ENCODE measurements around the gene PLCB4. TPM values are rescaled to one million over a fixed set of nuclear protein-coding genes. Genes with fewer than 3 reads are reported as not detected.
A peak's percentile ranks its signal among the peaks of the same experiment; 100 is the strongest.

The PLCB4 gene
- total and polyA plus RNA-seq, 4 donors, result 17.1 to 32.5 (median 21.2) TPM

DNA sequence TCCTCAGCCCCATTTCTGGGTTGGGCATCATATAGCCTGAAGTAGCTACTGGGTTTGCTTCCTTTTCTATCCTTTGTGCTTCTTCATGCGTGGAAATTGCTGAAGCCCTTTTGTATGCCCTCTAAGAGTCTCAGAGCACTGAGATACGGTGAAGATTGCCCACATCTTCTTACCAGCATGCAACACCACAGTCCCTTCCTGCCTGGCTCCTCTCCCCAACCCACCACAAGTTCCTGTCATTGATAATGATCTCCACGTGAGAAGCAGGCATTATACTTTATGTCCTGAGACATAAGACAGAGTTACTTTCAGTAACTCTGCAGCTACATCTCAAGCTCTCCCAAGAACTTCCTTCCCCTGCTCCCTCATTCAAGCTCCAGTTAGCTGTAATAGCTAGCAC is 15.8 kb upstream of the PLCB4 start:
- no peak overlapping the region for H3K27ac ChIP-seq (ENCODE audit: low read depth, low read length)
- H3K36me3 ChIP-seq (ENCODE audit: control insufficient read depth, insufficient read depth, low read length), result no peaks in the 10 kb centered on the region
- no peak overlapping the region for H3K4me3 ChIP-seq (ENCODE audit: low read depth, low read length)
- DNase-seq (ENCODE audit: low read depth in 4 of 6, low spot score in 6 of 6), result no peak
- H3K9me3 ChIP-seq (ENCODE audit: control insufficient read depth, insufficient read depth, low read length), result no peaks in the 10 kb centered on the region
- no peaks in the 10 kb centered on the region for H3K4me1 ChIP-seq (ENCODE audit: control insufficient read depth, insufficient read depth, low read length)
- 82% methylated on average over 3 of the region's 3 CpGs for WGBS (ENCODE audit: insufficient coverage)
- H3K27me3 ChIP-seq (ENCODE audit: control insufficient read depth, insufficient read depth, low read length), result no peaks in the 10 kb centered on the region

DNA sequence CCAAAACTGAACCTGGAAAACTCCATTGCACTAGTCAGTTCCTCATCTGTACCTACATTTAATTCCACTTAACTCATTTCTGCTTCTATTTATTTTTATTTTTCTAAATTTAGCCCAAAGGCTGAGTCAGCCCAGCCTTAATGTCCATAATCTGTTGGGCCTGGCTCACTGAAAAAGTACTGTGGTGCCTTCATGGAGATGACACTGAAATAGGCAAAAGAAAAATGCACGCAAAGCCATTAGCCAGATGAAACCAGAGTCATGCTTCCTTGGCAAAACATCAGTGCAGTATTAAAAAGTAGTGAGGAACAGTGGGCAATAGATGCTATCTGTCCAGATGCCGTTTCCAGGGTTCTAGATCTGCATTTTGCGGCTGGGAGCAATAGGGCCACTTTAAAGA is 14.7 kb upstream of the PLCB4 start:
- Histone ChIP-seq H3K36me3 (ENCODE audit: control insufficient read depth, insufficient read depth, low read length) (no peaks in the 10 kb centered on the region), H3K9me3 (ENCODE audit: control insufficient read depth, insufficient read depth, low read length) (no peaks in the 10 kb centered on the region), H3K27ac (ENCODE audit: low read depth, low read length) (no peak overlapping the region), H3K4me3 (ENCODE audit: low read depth, low read length) (no peak overlapping the region), H3K4me1 (ENCODE audit: control insufficient read depth, insufficient read depth, low read length) (no peaks in the 10 kb centered on the region), H3K27me3 (ENCODE audit: control insufficient read depth, insufficient read depth, low read length) (no peaks in the 10 kb centered on the region)
- no peak for DNase-seq (ENCODE audit: low read depth in 4 of 6, low spot score in 6 of 6)
- 100% methylated on average over 1 of the region's 3 CpGs for WGBS (ENCODE audit: insufficient coverage)

GRCh38 chr20:9059931-9060330 is 9.0 kb upstream of the PLCB4 start:
- Histone ChIP-seq H3K36me3 (ENCODE audit: control insufficient read depth, insufficient read depth, low read length) (no peaks in the 10 kb centered on the region), H3K27me3 (ENCODE audit: control insufficient read depth, insufficient read depth, low read length) (no peaks in the 10 kb centered on the region), H3K27ac (ENCODE audit: low read depth, low read length) (no peak overlapping the region), H3K4me3 (ENCODE audit: low read depth, low read length) (no peak overlapping the region), H3K9me3 (ENCODE audit: control insufficient read depth, insufficient read depth, low read length) (no peaks in the 10 kb centered on the region), H3K4me1 (ENCODE audit: control insufficient read depth, insufficient read depth, low read length) (no peaks in the 10 kb centered on the region)
- no peak for DNase-seq (ENCODE audit: low read depth in 4 of 6, low spot score in 6 of 6)
- 98% methylated on average over 5 of the region's 6 CpGs for WGBS (ENCODE audit: insufficient coverage)

- Histone ChIP-seq H3K9me3 (ENCODE audit: control insufficient read depth, insufficient read depth, low read length) (no peaks in the 10 kb centered on the region), H3K27me3 (ENCODE audit: control insufficient read depth, insufficient read depth, low read length) (no peaks in the 10 kb centered on the region), H3K27ac (ENCODE audit: low read depth, low read length) (no peak overlapping the region), H3K4me1 (ENCODE audit: control insufficient read depth, insufficient read depth, low read length) (no peaks in the 10 kb centered on the region), H3K36me3 (ENCODE audit: control insufficient read depth, insufficient read depth, low read length) (no peaks in the 10 kb centered on the region), H3K4me3 (ENCODE audit: low read depth, low read length) (no peak overlapping the region)
- no peak for DNase-seq (ENCODE audit: low read depth in 4 of 6, low spot score in 6 of 6)
- no CpG with 5 or more reads among the region's 1 CpG for WGBS (ENCODE audit: insufficient coverage)
Measured at GRCh38 chr20:9061434-9061833, 7.5 kb upstream of the PLCB4 start.

GRCh38 chr20:9062066-9062465 is 6.8 kb upstream of the PLCB4 start:
- H3K4me3 ChIP-seq (ENCODE audit: low read depth, low read length), result no peak overlapping the region
- no peaks in the 10 kb centered on the region for H3K9me3 ChIP-seq (ENCODE audit: control insufficient read depth, insufficient read depth, low read length)
- DNase-seq (ENCODE audit: low read depth in 4 of 6, low spot score in 6 of 6), result no peak
- peaks cover 2% of the 10 kb centered on the region for H3K4me1 ChIP-seq (ENCODE audit: control insufficient read depth, insufficient read depth, low read length)
- WGBS (ENCODE audit: insufficient coverage), result no CpG with 5 or more reads among the region's 2 CpGs
- H3K27me3 ChIP-seq (ENCODE audit: control insufficient read depth, insufficient read depth, low read length), result no peaks in the 10 kb centered on the region
- H3K27ac ChIP-seq (ENCODE audit: low read depth, low read length), result no peak overlapping the region
- H3K36me3 ChIP-seq (ENCODE audit: control insufficient read depth, insufficient read depth, low read length), result no peaks in the 10 kb centered on the region

DNA sequence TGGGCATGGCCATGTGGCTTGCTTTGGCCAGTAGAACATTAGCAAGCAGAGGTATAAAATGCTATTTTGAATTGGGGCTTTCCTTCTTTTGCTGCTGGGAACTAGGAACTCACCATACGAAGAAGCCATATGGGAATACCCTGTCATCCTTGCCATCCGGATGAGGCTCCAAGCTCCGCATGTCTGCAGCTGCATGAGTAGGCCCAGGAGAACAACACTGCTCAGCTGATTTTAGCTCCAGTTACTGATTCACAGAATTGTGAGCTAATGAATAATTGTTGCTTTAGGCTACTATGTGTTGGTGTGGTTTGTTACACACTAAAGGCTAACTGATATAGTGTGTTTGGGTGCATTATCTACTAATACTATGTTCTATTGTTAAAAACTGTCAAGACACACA is 2.7 kb upstream of the PLCB4 start:
- Histone ChIP-seq H3K4me1 (ENCODE audit: control insufficient read depth, insufficient read depth, low read length) (peaks cover 14% of the 10 kb centered on the region), H3K27me3 (ENCODE audit: control insufficient read depth, insufficient read depth, low read length) (no peaks in the 10 kb centered on the region), H3K27ac (ENCODE audit: low read depth, low read length) (no peak overlapping the region), H3K9me3 (ENCODE audit: control insufficient read depth, insufficient read depth, low read length) (no peaks in the 10 kb centered on the region), H3K4me3 (ENCODE audit: low read depth, low read length) (no peak overlapping the region), H3K36me3 (ENCODE audit: control insufficient read depth, insufficient read depth, low read length) (no peaks in the 10 kb centered on the region)
- peak in 2 of 6 donors; percentile 63 to 66 for DNase-seq (ENCODE audit: low read depth in 4 of 6, low spot score in 6 of 6)
- WGBS (ENCODE audit: insufficient coverage), result 90% methylated on average over 2 of the region's 3 CpGs

DNA sequence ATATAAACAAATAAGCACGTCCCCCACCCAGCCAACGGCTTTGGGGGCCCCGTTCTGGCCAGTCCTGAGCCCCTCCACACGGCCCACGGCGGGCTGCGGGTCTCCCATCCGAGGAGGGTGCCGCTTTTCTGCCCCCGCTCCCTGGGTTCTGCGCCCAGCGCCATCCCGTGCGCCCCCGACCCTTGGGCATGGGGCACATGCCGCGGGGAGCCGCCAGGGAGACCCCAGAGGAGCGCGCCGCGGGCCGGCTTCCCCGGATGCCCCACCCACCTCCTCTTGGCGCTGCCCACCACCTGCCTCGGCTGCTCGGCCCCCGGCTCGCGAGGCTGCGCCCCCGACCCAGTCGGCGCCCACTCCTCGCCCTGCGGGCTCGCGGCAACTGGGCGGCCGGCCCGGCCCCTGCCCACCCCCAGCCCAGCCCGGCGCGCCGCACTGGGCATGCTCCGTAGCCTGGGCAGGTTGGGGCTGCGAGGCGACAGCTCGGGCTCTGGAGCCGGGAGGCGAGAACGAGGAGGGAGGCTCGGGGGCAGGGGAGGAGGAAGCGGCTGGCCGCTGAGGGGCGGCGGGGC is 570 bp upstream of the PLCB4 start:
- H3K9me3 ChIP-seq (ENCODE audit: control insufficient read depth, insufficient read depth, low read length), result no peaks in the 10 kb centered on the region
- peak overlapping the region; percentile 80 for H3K4me3 ChIP-seq (ENCODE audit: low read depth, low read length)
- peaks cover 14% of the 10 kb centered on the region for H3K4me1 ChIP-seq (ENCODE audit: control insufficient read depth, insufficient read depth, low read length)
- peak overlapping the region; percentile 94 for H3K27ac ChIP-seq (ENCODE audit: low read depth, low read length)
- H3K36me3 ChIP-seq (ENCODE audit: control insufficient read depth, insufficient read depth, low read length), result no peaks in the 10 kb centered on the region
- WGBS (ENCODE audit: insufficient coverage), result under 1% methylated on average over 57 of the region's 57 CpGs
- H3K27me3 ChIP-seq (ENCODE audit: control insufficient read depth, insufficient read depth, low read length), result no peaks in the 10 kb centered on the region
- peak in 5 of 6 donors; percentile 47 to 91 (median 68) for DNase-seq (ENCODE audit: low read depth in 4 of 6, low spot score in 6 of 6)

GRCh38 chr20:9070304-9070703 is 1.4 kb downstream of the PLCB4 start:
- DNase-seq (ENCODE audit: low read depth in 4 of 6, low spot score in 6 of 6), result no peak
- no peak overlapping the region for H3K27ac ChIP-seq (ENCODE audit: low read depth, low read length)
- no peaks in the 10 kb centered on the region for H3K36me3 ChIP-seq (ENCODE audit: control insufficient read depth, insufficient read depth, low read length)
- no peak overlapping the region for H3K4me3 ChIP-seq (ENCODE audit: low read depth, low read length)
- WGBS (ENCODE audit: insufficient coverage), result no CpG with 5 or more reads among the region's 3 CpGs
- H3K27me3 ChIP-seq (ENCODE audit: control insufficient read depth, insufficient read depth, low read length), result no peaks in the 10 kb centered on the region
- H3K9me3 ChIP-seq (ENCODE audit: control insufficient read depth, insufficient read depth, low read length), result no peaks in the 10 kb centered on the region
- peaks cover 14% of the 10 kb centered on the region for H3K4me1 ChIP-seq (ENCODE audit: control insufficient read depth, insufficient read depth, low read length)

- no peak for DNase-seq (ENCODE audit: low read depth in 4 of 6, low spot score in 6 of 6)
- Histone ChIP-seq H3K27ac (ENCODE audit: low read depth, low read length) (no peak overlapping the region), H3K4me3 (ENCODE audit: low read depth, low read length) (no peak overlapping the region), H3K27me3 (ENCODE audit: control insufficient read depth, insufficient read depth, low read length) (no peaks in the 10 kb centered on the region), H3K9me3 (ENCODE audit: control insufficient read depth, insufficient read depth, low read length) (no peaks in the 10 kb centered on the region), H3K36me3 (ENCODE audit: control insufficient read depth, insufficient read depth, low read length) (no peaks in the 10 kb centered on the region), H3K4me1 (ENCODE audit: control insufficient read depth, insufficient read depth, low read length) (peaks cover 11% of the 10 kb centered on the region)
- no CpG with 5 or more reads among the region's 2 CpGs for WGBS (ENCODE audit: insufficient coverage)
Measured at GRCh38 chr20:9071976-9072726, 3.3 kb downstream of the PLCB4 start.

GRCh38 chr20:9072861-9073500 is 4.1 kb downstream of the PLCB4 start:
- H3K4me3 ChIP-seq (ENCODE audit: low read depth, low read length), result no peak overlapping the region
- no peaks in the 10 kb centered on the region for H3K27me3 ChIP-seq (ENCODE audit: control insufficient read depth, insufficient read depth, low read length)
- peaks cover 3% of the 10 kb centered on the region for H3K4me1 ChIP-seq (ENCODE audit: control insufficient read depth, insufficient read depth, low read length)
- H3K36me3 ChIP-seq (ENCODE audit: control insufficient read depth, insufficient read depth, low read length), result no peaks in the 10 kb centered on the region
- H3K27ac ChIP-seq (ENCODE audit: low read depth, low read length), result no peak overlapping the region
- no peaks in the 10 kb centered on the region for H3K9me3 ChIP-seq (ENCODE audit: control insufficient read depth, insufficient read depth, low read length)
- DNase-seq (ENCODE audit: low read depth in 4 of 6, low spot score in 6 of 6), result no peak
- WGBS (ENCODE audit: insufficient coverage), result no CpG with 5 or more reads among the region's 3 CpGs

Data from spinal cord (tissue), 10 donors.